Thyroid gland (tissue), 4 donors: Measurements from ENCODE around the gene SPOPL. TPM values are rescaled to one million over a fixed set of nuclear protein-coding genes. Genes with fewer than 3 reads are reported as not detected.

ENCODE experiments used
- DNase-seq, 2 donors: peaks; one replicate each; pipeline ENCODE4 v3.0.0-alpha.2; 2019
- H3K27ac ChIP-seq, 3 donors: fragments of 200-600 bp; sonication (generic); 1 replicate in 2 of 3; 2 replicates in 1 of 3; pipeline ENCODE4 v1.5.1; 2016 to 2019; ENCODE audit warnings: mild to moderate bottlenecking in 1 of 3, moderate library complexity in 1 of 3
- H3K27me3 ChIP-seq: fragments of 200-600 bp; sonication (generic); one replicate; pipeline ENCODE4 v1.5.1; 2019
- H3K36me3 ChIP-seq, 2 donors: fragments of 200-600 bp; sonication (generic); one replicate each; pipeline ENCODE4 v1.5.1; 2016 to 2019
- H3K4me1 ChIP-seq, 2 donors: fragments of 200-600 bp; sonication (generic); one replicate each; pipeline ENCODE4 v1.5.1; 2017 to 2019
- H3K4me3 ChIP-seq, 3 donors: fragments of 200-600 bp; sonication (generic); replicated peaks in 1 of 3; 1 replicate in 2 of 3; 2 replicates in 1 of 3; pipeline ENCODE4 v1.5.1; 2016; ENCODE audit warnings: mild to moderate bottlenecking in 1 of 3
- H3K9me3 ChIP-seq: fragments of 200-600 bp; sonication (generic); one replicate; pipeline ENCODE4 v1.5.1; 2017
- POLR2A ChIP-seq, 2 donors: fragments of 450-650 bp; IDR thresholded peaks; one replicate each; pipeline ENCODE4 v1.6.1; 2017; ENCODE audit warnings: antibody characterized with exemption in 2 of 2, mild to moderate bottlenecking in 2 of 2, moderate library complexity in 1 of 2
- WGBS, 2 donors: methylation state at CpG; one replicate each; pipeline ENCODE4 v1.1.5; 2017; 5-methylcytosine and 5-hydroxymethylcytosine counted together
- intact Hi-C: fragments of 100-400 bp; cut with DNase I; formaldehyde crosslinking; loops from one replicate; pipeline ENCODE4 v1.15.1; 2023
- total RNA-seq, 4 donors: library from RNA; depleted of rRNA; stranded (reverse); fragments of >200 nt; gene quantifications; one replicate each; pipeline ENCODE4 v1.2.3, GENCODE V29; 2016
- TF ChIP-seq, protein P1 (sequence below), 6 experiments: fragments of 200-600 bp in 3 of 6; fragments of 450-650 bp in 3 of 6; sonication (generic) in 3 of 6; IDR thresholded peaks; one replicate each; pipeline ENCODE4 v1.5.1; 2016 to 2019; ENCODE audit warnings: antibody characterized with exemption in 6 of 6, mild to moderate bottlenecking in 2 of 6, inconsistent platforms in 1 of 6, moderate library complexity in 1 of 6

The SPOPL gene
- total RNA-seq, 4 donors from 2014 or later = 18.0 to 32.7 (median 24.0) TPM

DNA sequence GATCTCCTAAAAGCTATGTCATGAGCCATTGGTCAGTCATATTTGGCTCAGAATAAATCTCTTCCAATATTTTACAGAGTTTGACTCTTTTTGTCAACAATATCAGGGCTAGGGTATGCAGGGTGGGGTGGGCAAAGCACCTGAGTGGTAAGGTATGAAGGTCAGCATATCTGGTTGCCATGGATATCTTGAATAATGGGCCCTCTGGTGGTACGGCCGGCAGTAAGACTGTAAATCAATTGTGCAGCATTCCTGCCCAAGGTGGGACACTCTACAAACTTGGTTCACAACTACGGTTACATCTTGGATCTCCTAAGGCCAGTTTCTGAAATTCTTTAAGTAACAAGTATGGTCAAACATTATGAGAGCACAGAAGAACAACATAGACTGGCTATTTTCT, 119.6 kb downstream of the SPOPL start:
- H3K9me3 ChIP-seq = no peaks in the 10 kb centered on the region
- TF ChIP-seq, protein P1, sequence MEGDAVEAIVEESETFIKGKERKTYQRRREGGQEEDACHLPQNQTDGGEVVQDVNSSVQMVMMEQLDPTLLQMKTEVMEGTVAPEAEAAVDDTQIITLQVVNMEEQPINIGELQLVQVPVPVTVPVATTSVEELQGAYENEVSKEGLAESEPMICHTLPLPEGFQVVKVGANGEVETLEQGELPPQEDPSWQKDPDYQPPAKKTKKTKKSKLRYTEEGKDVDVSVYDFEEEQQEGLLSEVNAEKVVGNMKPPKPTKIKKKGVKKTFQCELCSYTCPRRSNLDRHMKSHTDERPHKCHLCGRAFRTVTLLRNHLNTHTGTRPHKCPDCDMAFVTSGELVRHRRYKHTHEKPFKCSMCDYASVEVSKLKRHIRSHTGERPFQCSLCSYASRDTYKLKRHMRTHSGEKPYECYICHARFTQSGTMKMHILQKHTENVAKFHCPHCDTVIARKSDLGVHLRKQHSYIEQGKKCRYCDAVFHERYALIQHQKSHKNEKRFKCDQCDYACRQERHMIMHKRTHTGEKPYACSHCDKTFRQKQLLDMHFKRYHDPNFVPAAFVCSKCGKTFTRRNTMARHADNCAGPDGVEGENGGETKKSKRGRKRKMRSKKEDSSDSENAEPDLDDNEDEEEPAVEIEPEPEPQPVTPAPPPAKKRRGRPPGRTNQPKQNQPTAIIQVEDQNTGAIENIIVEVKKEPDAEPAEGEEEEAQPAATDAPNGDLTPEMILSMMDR (IDR thresholded peaks at IDR 0.05) = no peak
- no peak for TF ChIP-seq POLR2A (IDR thresholded peaks at IDR 0.05)
- H3K27ac ChIP-seq = no peak overlapping the region

GRCh38 chr2:138622613-138623012, 121.0 kb downstream of the SPOPL start:
- no peak overlapping the region for H3K4me3 ChIP-seq
- no peaks in the 10 kb centered on the region for H3K4me1 ChIP-seq
- 78 to 90% methylated on average over 3 of the region's 3 CpGs for WGBS, 2 donors
- H3K27me3 ChIP-seq = no peaks in the 10 kb centered on the region
- intact Hi-C loops = no loop called here
- no peak overlapping the region for H3K27ac ChIP-seq
- H3K9me3 ChIP-seq = no peaks in the 10 kb centered on the region
- no peak for TF ChIP-seq POLR2A (IDR thresholded peaks at IDR 0.05)
- TF ChIP-seq, protein P1 (IDR thresholded peaks at IDR 0.05) = no peak
- H3K36me3 ChIP-seq = no peaks in the 10 kb centered on the region
- no peak for DNase-seq

More for the DNA sequence above, 119.6 kb downstream of the SPOPL start:
- H3K4me3 ChIP-seq = no peak overlapping the region
- no peaks in the 10 kb centered on the region for H3K36me3 ChIP-seq
- no peak for DNase-seq
- intact Hi-C loops = no loop called here
- no peaks in the 10 kb centered on the region for H3K4me1 ChIP-seq
- 57 to 64% methylated on average over 3 of the region's 3 CpGs for whole genome bisulfite sequencing, 2 donors
- H3K27me3 ChIP-seq = no peaks in the 10 kb centered on the region
